ENCODE results near the gene MAST4.

The MAST4 gene

DNA sequence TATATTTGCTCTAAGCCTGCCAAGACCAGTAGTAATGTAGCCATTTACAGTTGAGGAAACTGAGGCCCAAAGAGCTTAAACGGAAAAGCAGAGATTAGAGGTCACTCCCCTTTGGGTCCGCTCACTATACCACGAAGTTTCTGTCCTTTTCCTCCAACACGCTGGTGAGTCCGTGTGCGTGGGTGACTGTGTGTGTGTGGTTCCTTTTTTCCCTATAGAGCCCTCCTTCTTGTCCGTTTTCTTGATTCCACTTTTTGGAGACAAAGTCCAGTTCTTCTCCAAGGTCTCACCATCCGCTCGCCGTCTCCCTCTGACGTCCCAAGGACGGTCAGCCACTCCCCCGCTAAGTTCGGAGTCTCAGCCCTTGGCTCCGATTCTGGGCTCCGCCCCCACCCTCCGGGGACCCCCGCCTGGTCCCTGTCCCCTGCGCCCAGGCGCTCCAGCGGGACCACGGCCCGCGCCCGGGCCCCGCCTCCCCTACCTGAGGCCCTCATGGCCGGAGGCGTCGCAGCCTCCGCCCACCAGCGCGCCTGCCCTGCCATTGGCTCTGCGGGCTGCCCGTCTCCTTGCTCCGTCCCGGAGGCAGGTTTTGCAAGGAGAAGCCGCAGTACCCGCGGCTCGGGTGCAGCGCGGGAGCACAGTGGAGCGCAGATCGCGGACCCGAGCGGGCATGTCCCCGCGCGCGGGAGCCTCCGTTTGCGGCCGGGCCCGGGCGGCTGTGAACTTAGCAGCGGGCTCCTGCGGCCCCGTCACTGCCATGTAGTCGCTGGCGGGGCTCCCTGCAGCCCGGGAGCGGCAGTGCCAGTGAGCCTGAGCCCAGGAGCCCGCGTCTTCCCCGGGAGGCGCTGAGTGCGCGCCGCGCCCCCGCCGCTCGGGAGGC lies at the start of gene MAST4:
Gene MAST4, plus strand, starts transcription at position 638 of the 880 bp plus-strand sequence. CDS start 263 bp downstream, outside the sequence.
- no peaks in the 10 kb centered on the region for H3K9me3 Mint-ChIP-seq
- H3K36me3 Mint-ChIP-seq = no peaks in the 10 kb centered on the region
- peak within 1 kb of the TSS; percentile 75 for H3K4me3 Mint-ChIP-seq
- DNase-seq = peak; percentile 85
- CTCF ChIA-PET = interaction anchor here (1.0 kb wide), 1 partner anchor 161 kb away, joined by 3 read pairs; no protein-coding TSS in a partner anchor
- H3K4me1 Mint-ChIP-seq = peaks cover 29% of the 10 kb centered on the region
- peaks cover 73% of the 10 kb centered on the region for H3K27me3 Mint-ChIP-seq
- H3K27ac Mint-ChIP-seq = no peak within 1 kb of the TSS

DNA sequence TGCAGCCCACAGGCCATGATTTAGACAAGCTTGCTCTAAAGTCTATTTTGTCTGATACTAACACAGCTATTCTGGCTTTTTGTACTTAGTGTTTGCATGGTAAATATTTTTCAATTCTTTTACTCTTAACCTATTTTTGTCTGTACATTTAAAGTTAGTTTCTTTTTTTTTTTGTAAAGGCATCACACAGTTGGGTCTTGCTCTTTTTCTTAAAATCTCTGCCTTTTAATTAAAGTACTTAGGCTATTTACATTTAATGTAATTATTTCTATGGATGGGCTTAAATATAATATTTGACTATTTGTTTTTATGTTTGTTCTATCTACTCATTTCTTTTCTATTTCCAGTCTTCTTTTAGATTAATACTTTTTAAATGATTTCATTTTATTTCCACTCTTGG lies 49.7 kb upstream of the MAST4 start:
- CTCF ChIA-PET = no interaction called here
- Mint-ChIP-seq H3K36me3 (no peaks in the 10 kb centered on the region), H3K4me3 (no peak overlapping the region), H3K4me1 (no peaks in the 10 kb centered on the region), H3K27me3 (no peaks in the 10 kb centered on the region), H3K9me3 (no peaks in the 10 kb centered on the region), H3K27ac (no peak overlapping the region)
- DNase-seq = no peak

DNA sequence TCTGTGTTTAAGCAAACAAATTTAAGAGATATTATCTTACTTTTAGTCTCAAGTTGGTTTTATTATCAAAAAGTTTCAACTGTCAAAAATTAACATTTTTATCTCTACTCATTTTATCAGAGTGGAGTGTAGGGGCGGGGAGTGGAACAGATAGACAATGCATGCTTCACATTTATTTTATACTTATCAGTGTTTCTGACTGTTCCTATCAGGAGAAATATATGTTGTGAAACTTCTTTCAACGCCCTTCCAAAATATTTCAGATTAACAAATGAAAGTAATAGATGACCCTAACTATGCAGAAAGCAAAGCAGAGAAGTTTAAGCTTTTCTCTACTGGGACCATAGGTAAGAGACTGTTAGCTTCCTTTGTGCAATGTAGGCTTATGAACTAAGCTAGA lies 44.9 kb upstream of the MAST4 start:
- Mint-ChIP-seq H3K9me3 (peaks cover 5% of the 10 kb centered on the region), H3K27ac (no peak overlapping the region), H3K36me3 (no peaks in the 10 kb centered on the region), H3K4me3 (no peak overlapping the region), H3K4me1 (peaks cover 9% of the 10 kb centered on the region), H3K27me3 (peaks cover 3% of the 10 kb centered on the region)
- no peak for DNase-seq
- CTCF ChIA-PET = no interaction called here

GRCh38 chr5:66551945-66552344 lies 44.2 kb upstream of the MAST4 start:
- Mint-ChIP-seq H3K27me3 (peaks cover 3% of the 10 kb centered on the region), H3K27ac (no peak overlapping the region), H3K36me3 (no peaks in the 10 kb centered on the region), H3K4me1 (peaks cover 9% of the 10 kb centered on the region), H3K9me3 (peaks cover 5% of the 10 kb centered on the region), H3K4me3 (no peak overlapping the region)
- no peak for DNase-seq
- CTCF ChIA-PET = no interaction called here

- Mint-ChIP-seq H3K27me3 (peaks cover 3% of the 10 kb centered on the region), H3K4me3 (no peak overlapping the region)
These were observed 42.8 kb upstream of the MAST4 start for GRCh38 chr5:66553368-66553912.

DNA sequence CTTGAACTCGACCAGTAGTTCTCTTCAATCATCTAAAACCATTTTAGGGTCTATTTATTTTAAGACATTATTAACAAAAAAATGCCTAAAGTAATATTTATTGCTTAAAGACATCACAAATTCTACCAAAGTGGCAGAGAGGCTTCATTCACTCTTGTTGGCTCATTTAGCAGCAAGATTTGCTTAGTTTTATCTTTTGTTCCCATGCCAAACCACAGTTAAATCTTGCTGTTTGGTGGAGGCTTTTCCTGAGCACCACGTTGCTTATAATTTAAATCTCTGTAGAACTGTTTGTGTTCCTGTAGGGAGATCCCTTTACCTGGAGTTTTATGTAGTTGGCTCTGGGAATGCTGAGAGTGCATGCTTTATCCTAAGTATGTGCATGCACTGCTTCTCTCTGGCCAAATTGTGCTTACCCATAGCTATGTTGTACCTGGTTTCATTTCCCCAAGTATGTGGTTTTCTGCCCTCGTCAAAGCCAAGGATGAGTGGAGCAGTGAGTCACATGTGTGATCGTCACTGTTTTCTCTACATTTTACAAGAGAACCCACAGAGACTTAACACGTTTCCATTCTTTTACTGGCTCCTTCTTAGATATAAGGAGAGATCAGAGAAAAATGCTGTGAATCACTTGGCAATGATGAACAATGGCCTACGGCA lies 42.1 kb upstream of the MAST4 start:
- Mint-ChIP-seq H3K36me3 (no peaks in the 10 kb centered on the region), H3K27ac (no peak overlapping the region), H3K27me3 (peaks cover 3% of the 10 kb centered on the region), H3K9me3 (peaks cover 5% of the 10 kb centered on the region), H3K4me1 (peaks cover 16% of the 10 kb centered on the region), H3K4me3 (no peak overlapping the region)
- CTCF ChIA-PET = no interaction called here
- peak; percentile 26 for DNase-seq

More at GRCh38 chr5:66553368-66553912, 42.8 kb upstream of the MAST4 start:
- CTCF ChIA-PET = no interaction called here
- peaks cover 5% of the 10 kb centered on the region for H3K9me3 Mint-ChIP-seq
- H3K36me3 Mint-ChIP-seq = no peaks in the 10 kb centered on the region
- no peak for DNase-seq
- no peak overlapping the region for H3K27ac Mint-ChIP-seq
- peaks cover 11% of the 10 kb centered on the region for H3K4me1 Mint-ChIP-seq

GRCh38 chr5:66554884-66555283 lies 41.3 kb upstream of the MAST4 start:
- peaks cover 3% of the 10 kb centered on the region for H3K27me3 Mint-ChIP-seq
- no peaks in the 10 kb centered on the region for H3K36me3 Mint-ChIP-seq
- H3K4me3 Mint-ChIP-seq = no peak overlapping the region
- H3K9me3 Mint-ChIP-seq = peaks cover 5% of the 10 kb centered on the region
- DNase-seq = no peak
- peaks cover 16% of the 10 kb centered on the region for H3K4me1 Mint-ChIP-seq
- CTCF ChIA-PET = no interaction called here
- H3K27ac Mint-ChIP-seq = no peak overlapping the region

DNA sequence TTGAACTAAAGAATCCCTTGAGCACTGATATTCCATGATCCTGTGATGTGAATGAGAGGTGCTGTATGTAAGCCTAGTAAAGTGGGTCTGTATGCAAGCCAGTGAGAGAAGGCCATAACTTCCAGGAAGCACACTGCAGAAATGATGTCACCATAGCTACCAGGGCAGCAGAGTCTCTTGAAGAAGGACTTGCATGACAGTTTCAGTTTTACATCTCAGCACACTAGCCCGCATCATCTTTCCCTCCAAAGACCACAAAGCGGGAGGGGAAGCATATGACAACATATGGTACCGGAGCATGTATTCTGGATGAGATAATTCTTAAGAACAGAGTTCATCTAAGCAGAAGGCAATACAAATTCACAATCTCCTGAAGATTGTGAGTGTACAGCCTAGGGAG lies 37.6 kb upstream of the MAST4 start:
- H3K27ac Mint-ChIP-seq = no peak overlapping the region
- peak; percentile 36 for DNase-seq
- peaks cover 5% of the 10 kb centered on the region for H3K9me3 Mint-ChIP-seq
- CTCF ChIA-PET = no interaction called here
- no peak overlapping the region for H3K4me3 Mint-ChIP-seq
- H3K4me1 Mint-ChIP-seq = peaks cover 16% of the 10 kb centered on the region
- no peaks in the 10 kb centered on the region for H3K36me3 Mint-ChIP-seq
- H3K27me3 Mint-ChIP-seq = peaks cover under 1% of the 10 kb centered on the region

- no peak overlapping the region for H3K27ac Mint-ChIP-seq
- H3K27me3 Mint-ChIP-seq = no peaks in the 10 kb centered on the region
- peaks cover 10% of the 10 kb centered on the region for H3K4me1 Mint-ChIP-seq
- CTCF ChIA-PET = no interaction called here
- peaks cover under 1% of the 10 kb centered on the region for H3K9me3 Mint-ChIP-seq
- no peaks in the 10 kb centered on the region for H3K36me3 Mint-ChIP-seq
- DNase-seq = no peak
- H3K4me3 Mint-ChIP-seq = no peak overlapping the region
These were observed 35.8 kb upstream of the MAST4 start for GRCh38 chr5:66560371-66560770.

- Mint-ChIP-seq H3K9me3 (no peaks in the 10 kb centered on the region), H3K4me3 (no peak overlapping the region), H3K4me1 (peaks cover 17% of the 10 kb centered on the region), H3K36me3 (no peaks in the 10 kb centered on the region), H3K27ac (no peak overlapping the region), H3K27me3 (no peaks in the 10 kb centered on the region)
- DNase-seq = no peak
- CTCF ChIA-PET = no interaction called here
These were observed 34.8 kb upstream of the MAST4 start for GRCh38 chr5:66561256-66561990.

DNA sequence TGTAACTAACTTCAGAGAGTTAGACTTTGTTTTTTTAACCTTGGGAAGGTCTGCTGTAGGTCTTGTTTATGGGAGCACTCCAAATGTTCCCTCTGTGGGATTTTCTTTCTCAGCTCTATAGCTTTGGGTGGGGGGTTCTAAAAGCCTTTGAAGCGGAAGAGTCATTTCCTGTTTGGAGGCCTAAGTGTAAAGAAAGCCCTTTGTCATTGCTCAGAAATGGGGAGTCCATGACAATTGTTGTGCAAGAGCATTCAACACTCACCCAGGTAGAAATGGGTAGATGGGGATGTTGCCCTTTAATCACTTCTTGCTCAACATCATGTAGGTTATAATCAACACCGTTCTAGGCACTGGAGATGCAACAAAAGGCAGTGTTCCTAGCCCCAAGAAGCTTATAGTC lies 30.3 kb upstream of the MAST4 start:
- Mint-ChIP-seq H3K36me3 (no peaks in the 10 kb centered on the region), H3K27me3 (no peaks in the 10 kb centered on the region), H3K4me3 (no peak overlapping the region), H3K27ac (no peak overlapping the region), H3K4me1 (peaks cover 15% of the 10 kb centered on the region), H3K9me3 (no peaks in the 10 kb centered on the region)
- CTCF ChIA-PET = no interaction called here
- no peak for DNase-seq

DNA sequence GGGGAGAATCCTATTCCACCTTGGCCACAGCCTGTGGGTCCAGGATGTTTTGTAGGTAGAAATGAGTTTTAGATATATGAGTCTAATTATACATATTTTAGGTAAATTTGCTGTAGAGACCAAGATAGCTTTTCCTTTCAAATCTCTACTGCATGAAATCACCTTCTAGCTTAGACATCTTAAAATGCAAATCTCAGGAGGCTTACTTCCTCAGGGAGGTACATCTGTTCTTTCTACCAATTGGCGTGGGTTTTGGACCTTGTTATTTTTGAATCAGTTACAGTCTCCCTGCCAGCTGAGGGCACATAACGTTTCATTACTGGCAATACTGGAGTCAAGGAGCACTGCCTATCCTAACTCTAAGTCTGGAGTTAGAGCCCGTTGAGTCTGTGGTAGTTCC lies 28.7 kb upstream of the MAST4 start:
- DNase-seq = no peak
- Mint-ChIP-seq H3K36me3 (no peaks in the 10 kb centered on the region), H3K4me1 (peaks cover 15% of the 10 kb centered on the region), H3K27me3 (peaks cover 7% of the 10 kb centered on the region), H3K27ac (no peak overlapping the region), H3K9me3 (no peaks in the 10 kb centered on the region), H3K4me3 (no peak overlapping the region)
- CTCF ChIA-PET = no interaction called here

GRCh38 chr5:66570201-66570600 lies 26.0 kb upstream of the MAST4 start:
- H3K4me3 Mint-ChIP-seq = no peak overlapping the region
- no peaks in the 10 kb centered on the region for H3K36me3 Mint-ChIP-seq
- CTCF ChIA-PET = no interaction called here
- peaks cover 14% of the 10 kb centered on the region for H3K4me1 Mint-ChIP-seq
- H3K27me3 Mint-ChIP-seq = peaks cover 14% of the 10 kb centered on the region
- H3K27ac Mint-ChIP-seq = no peak overlapping the region
- no peaks in the 10 kb centered on the region for H3K9me3 Mint-ChIP-seq
- no peak for DNase-seq

- Mint-ChIP-seq H3K27me3 (peaks cover 30% of the 10 kb centered on the region), H3K36me3 (no peaks in the 10 kb centered on the region), H3K27ac (no peak overlapping the region), H3K9me3 (no peaks in the 10 kb centered on the region), H3K4me3 (no peak overlapping the region), H3K4me1 (peaks cover 3% of the 10 kb centered on the region)
- DNase-seq = no peak
- CTCF ChIA-PET = no interaction called here
These were observed 22.5 kb upstream of the MAST4 start for GRCh38 chr5:66573733-66574132.

Measured in activated naive CD4-positive, alpha-beta T cell treated with anti-CD3 and anti-CD28 coated beads, Interleukin-2, amount 10 ng/mL, durations not matched to agents 7 days and 5 days (primary cell).